HG03432 (cell line): ENCODE measurements around the gene FNDC7.
A peak's percentile ranks its signal among the peaks of the same experiment; 100 is the strongest.
"Not testable (repeated sequence)": the region's sequence is repeated elsewhere in the genome, so short reads cannot be mapped to it uniquely, and the experiment has no call there.

ENCODE experiments used
- ATAC-seq: cut with Tn5 transposase; IDR thresholded peaks from one replicate; pipeline ENCODE4 v1.9.1; 2021; ENCODE audit warnings: mild to moderate bottlenecking, moderate library complexity; ENCODE audit not compliant: unreplicated experiment

Gene FNDC7

DNA sequence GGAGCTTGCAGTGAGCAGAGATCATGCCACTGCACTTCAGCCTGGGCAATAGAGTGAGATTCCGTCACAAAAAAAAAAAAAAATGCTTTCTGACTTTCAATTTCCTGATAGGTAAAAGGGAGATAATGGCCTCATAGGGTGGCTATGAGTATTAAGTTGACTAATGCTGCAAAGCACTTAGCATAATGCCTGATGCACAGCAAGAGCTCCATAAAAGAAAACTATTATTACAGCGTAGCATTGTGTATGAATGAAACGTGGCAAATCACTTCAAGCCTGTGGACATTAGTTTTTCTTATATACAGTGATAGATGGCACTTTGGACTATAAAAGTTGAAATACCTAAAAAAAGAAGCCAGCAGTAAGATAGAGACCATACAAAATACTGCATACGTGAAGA is 16.8 kb downstream of the FNDC7 start:
- no peak for ATAC-seq

DNA sequence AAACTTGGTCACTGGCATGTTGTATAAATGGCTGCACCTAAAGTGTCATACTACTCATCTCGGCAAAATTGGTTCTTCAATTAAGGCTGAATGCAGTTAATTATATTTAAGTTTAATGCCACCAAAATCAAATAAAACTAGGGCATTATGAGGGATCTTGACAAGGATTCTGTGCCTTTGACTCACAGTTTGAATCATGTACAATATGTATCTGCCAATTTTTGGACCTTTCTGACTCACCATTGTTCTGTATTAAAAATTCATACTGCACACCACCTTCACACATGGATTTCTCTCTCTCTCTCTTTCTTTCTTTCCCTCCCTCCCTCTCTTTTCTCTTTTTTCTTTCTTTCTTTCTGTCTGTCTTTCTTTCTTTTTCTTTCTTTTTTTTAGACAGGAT is 19.7 kb downstream of the FNDC7 start:
- no peak for ATAC-seq

DNA sequence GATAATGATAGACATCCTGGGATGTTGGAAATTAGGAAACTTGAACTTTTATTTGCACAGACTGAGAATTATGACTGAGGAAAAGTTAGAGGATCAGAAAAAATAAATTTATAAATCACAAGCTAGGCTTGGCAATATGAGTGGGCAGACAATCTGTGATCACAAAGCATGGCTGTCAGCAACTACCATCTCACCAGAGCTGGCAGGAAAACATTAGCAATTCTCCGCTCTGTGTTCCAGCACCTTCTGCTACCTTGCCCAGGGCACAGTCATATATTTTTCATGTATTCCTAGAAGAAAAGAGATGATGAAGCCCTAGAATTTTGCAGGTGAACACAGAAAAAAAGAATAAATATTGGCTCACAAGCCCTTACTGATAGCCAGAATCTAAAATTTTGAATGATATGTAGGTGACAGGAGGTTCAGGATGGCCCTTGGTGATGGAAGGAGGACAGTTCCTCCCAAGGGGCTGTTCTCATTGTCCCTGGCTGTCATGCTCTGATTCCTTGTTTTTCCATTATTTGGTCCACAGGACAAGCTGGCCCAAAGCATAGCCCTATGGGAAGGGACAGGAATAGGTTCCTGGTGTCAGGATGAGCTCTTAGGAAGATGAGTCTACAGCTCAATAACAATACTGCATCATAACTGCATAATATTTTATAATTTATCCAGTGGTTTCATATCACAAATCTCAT is 21.6 kb downstream of the FNDC7 start:
- no peak for ATAC-seq

DNA sequence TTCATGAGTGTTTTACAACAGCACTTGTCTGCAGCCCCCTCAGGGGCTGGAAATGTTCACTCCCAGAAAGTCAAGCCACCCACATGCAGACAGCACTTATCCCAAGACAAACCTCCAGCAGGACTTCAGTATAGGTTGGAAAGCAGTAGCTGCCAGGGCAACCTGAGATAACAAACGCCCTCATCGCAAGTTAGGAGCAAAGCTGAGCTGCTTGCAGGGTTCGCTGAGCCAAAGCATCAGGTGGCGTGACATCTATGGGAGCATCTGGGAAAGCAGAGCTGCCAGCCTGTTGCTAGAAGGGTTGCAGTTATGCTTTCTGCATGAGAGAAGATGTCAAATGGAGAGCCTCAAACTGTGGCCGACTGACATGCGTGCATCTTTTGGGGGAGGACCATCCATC is 29.5 kb downstream of the FNDC7 start:
- no peak for ATAC-seq

DNA sequence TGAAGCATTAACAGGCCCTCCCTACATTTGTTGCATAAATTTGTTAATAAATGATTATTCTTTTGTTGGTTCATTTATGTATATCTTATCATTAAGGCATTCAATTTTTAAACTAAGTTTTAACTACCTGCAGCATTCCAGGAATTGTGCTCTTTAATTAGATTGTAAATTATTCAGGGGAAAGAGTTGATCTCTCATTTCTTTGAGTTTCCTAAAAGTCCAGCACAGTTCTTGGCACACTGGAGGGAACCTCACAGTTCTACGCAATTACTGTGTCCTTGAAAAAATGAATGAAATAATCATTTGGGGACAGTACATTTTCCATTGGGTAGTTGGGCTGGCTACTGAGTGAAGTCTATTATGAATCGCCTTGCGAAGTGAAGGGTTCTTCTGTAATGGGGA is 33.3 kb downstream of the FNDC7 start:
- ATAC-seq = no peak

DNA sequence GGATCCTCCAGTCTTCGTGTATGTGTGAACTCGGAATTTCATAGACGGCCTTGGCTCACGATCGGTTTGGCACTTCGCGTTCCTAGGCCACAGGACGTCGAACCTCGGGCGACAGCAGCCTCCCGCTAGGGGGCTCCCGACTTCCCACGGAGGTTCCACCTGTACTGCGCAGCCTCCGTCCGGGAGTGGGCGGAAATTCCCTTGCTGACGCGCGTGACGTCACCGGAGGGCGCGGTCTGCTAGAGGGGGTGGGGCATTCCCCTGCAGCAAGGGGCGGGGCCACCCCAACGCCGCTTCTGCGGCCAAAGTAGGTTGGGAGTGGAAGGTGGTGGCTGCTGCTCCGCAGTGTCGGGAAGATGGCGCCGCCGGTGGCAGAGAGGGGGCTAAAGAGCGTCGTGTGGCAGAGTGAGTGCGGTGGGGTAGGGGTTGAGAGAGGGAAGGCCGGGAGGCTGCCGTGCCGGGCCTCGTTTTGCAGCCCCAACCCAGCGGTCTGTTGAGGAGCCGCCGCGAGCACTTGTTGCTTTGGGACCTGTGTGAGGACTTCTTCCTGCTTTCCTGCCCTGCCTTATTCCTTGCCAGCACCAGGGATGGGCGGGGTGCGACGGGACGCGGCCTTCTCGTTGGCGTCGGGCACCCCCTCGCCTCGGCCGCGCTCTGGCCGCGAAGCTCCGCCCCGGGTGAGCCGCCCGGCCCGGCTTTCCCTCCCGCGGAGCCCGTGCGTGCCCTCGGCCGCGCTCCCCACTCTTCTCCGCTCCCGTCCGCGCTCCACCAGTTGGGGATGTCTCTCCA is 33.9 kb downstream of the FNDC7 start, which contains the start of gene STXBP3:
TSS of gene STXBP3 (plus strand) at position 293 of the 789 bp plus-strand sequence. CDS start at position 357, 64 bp downstream.
- ATAC-seq = peak; percentile 94

DNA sequence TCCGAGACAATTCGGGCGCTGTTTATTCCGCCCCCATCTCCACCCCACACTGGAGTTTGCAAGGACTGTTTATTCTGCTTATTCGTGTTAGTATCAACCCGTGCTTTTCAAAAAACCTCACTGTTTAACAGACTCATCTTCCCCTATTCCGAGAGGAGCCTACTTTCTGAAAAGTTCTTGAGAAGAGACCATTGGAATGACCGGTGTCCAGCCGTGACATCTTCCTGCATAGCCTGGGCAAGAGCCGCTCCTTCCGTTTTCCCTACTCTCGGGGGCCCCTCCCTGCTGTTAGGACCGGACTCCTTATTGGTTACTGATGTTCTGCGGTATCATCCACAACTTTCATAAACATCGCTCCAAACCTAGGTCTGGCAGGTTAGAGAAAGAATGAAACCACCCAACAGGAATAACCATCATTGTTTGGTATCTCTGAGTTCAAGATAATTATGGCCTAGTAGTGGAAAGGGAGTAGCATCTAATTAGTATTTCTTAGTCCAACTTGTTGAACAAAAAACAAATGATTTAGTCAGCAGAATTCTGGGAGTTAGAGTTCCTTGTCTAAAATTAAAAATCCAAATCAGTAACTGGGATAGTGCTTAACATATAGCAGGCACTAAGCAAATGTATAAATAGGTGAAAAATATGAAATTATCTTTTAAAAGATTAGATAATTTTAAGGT is 34.6 kb downstream of the FNDC7 start:
- ATAC-seq = peak; percentile 38

DNA sequence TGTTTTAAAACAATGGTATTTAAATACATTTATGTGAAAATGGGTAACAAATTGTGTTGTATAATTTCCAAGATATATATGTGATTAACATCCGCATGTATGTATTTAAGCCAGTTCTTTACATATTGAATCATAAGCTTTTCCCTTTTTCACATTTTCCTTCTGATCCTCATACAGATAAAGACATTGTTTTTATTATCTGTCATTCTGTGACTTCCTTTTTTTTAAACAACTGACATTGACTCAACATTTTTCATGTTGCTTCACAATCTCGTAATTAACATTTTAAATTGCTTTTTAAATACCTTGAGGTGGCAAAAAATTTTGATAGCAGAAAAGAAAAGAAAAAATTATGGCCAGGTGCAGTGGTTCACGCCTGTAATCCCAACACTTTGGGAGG is 35.2 kb downstream of the FNDC7 start:
- no peak for ATAC-seq

DNA sequence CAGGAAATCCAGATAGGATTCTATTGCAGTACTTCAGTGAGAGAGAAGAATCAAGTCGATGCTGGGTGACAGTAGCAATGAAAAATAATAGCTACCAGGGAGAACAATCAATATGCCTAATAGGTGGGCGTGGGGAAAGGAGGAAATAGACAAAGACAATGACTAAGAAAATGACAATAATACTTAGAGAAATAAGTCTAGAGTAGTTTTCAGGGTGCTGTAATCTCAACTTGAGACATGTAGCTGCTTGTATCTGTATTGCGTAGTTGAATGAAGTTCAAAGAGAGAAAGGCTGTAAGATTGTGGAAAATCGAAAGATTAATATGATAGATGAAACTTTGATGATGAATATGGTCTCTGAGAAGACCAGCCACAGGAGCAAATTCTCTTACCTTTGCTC is 36.4 kb downstream of the FNDC7 start:
- no peak for ATAC-seq

DNA sequence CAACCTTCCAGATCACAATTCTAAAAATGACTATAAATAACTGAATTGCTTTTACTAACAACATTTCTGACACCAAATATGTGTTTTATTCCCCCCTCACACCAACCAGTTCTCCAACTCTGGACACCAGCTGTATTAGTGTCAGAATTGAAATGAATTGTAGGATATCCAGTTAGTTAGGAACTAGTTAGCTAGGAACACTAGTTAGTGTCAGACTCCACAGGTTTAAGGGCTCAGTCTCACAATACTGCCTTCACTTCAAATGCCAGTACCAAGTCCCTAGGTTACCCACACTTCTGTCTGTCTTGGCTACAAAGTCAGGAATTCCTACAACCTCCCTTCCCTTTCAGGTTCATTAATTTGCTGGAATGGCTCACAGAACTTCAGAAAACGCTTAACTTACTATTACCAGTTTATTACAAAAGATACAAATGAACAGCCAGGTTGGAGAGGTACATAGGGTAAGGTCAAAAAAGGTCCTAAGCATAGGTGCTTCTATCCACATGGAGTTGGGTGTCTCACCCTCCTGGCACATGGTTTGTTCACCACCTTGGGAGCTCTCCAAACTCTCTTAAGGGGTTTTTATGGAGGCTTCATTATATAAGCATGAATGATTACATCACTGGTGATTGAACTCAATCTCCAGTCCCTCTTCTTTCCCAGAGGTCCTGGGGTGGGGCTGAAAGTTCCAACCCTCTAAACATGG is 37.9 kb downstream of the FNDC7 start:
- no peak for ATAC-seq

DNA sequence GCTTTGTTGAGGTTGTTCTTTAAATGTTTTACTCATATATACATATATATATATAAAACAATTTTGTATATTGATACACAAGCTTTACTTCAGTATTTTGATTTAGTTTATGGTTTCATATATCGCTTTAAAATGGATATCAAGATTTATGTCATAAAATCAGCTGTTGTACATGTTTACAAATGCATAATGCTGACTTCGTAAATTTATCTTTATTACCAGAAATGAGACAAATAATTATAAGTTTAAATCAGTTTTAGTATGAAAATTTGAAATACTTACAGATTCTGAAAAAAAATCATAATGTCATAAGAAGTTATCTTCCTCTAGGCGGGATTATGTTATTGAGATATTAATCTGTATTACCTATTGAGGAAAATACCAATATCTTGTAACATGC is 40.7 kb downstream of the FNDC7 start:
- no peak for ATAC-seq

DNA sequence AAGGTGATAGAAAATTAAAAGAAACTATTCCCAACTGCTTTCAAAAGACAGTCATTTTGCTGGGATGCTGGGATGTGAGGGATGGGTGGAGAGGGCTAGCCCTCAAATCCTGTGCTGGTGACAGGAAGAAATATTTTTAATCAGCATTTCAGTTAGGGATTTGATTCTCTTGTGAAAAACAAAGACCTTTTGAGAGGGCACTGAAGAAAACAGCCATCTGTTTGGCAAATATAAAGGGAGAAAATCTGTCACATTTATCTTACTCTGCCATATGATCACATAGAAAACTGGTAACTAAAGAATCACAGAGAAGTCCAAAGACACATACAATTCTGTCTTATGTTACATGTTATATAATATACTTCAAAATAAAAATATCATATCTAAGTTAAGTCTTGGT is 46.1 kb downstream of the FNDC7 start:
- no peak for ATAC-seq

DNA sequence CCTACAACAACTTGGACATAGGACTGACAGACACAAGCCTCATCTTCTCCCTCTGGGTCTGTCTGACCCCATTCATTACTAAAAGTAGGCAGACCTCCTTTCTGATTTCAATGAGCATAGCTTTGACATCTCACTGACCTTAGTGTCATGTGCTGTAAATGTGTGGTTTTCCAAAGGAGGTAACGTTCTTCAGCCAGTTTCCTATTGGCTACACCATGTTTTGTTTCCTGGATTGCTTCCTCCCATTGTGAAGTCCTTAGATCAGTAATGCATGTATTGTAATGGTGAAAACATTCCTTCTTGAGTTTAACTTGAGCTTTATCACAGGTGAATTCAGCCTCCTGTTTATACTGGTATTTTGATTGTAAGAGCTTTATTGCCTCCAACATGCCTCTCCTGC is 54.4 kb downstream of the FNDC7 start:
- ATAC-seq = no peak

DNA sequence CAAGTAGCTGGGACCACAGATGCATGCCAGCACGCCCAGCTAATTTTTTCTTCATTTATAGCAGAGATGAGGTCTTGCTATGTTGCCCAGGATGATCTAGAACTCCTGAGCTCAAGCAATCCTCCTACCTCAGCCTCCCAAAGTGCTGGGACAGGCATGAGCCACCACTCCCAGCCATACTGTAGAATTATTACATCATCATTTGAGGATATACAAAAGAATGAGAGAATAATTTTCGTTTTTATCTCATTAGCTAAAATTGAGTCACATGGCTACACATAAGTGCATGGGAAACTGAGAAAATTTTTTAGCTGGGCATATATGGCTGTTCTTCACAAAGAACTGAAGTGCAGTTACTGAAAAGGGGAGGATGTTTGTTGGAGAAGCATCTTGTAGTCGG is 55.0 kb downstream of the FNDC7 start:
- no peak for ATAC-seq

DNA sequence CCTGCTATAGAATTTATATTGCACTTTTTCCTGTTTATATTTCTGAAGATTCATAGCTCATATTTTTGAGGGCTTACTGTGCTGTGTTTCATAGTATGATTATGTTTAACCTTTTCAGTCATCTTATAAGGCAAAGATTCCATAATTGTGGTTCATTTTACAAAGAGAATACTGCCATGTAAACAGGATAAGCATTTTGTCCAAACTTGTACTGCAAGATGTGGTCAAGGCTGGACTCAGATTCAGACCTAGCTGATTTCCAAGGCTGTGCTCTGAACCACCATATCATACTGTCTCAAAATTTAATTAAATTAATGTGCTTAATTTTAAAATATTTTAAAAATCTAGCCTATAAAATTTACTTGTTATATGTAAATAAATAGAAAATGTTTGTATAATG is 65.1 kb downstream of the FNDC7 start:
- no peak for ATAC-seq

DNA sequence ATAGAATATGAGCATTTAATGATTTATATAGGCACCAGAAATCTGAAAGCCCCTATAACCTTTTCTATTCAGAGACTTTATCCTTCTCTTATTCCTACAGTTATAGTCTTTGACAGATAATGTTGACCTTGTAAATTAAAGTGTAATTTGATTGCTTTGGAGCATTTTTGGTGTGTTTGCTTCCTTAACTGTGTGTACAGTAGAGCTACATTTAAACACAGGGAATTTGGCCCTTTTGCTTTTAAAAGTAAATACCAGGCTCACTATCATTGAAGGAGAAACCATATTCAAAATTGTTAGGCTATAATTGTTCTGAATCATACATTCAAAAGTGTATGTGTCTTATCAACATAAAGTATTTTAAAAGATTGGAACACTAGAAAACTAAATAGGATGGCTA is 66.7 kb downstream of the FNDC7 start:
- no peak for ATAC-seq

DNA sequence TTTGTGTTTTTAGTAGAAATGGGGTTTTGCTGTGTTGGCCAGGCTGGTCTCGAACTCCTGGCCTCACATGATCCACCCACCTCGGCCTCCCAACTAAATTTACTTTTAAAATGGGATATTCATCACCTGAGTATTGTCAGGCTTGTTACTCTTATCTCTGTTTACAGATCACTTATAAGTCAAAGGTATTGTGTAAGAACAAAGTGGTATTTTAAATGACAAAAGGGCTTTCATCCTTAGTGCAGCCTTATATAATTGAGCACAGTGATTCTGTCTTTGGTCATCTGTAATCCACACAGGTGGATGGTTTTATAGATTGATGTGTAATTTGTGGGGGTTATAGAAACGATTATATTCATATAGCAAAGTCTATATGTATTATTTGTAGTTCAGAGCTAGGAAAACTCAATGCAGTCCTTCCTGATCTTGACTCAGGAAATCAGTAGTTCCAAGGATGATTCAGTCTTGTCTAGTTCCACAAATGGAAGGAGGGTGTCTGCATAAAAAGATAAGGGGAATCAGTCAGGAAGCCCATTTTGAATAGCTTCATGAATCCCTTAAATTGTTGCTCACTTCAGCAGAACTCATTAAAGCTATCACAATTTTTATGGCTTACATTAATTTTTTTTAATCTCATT is 68.3 kb downstream of the FNDC7 start:
- ATAC-seq = no peak

DNA sequence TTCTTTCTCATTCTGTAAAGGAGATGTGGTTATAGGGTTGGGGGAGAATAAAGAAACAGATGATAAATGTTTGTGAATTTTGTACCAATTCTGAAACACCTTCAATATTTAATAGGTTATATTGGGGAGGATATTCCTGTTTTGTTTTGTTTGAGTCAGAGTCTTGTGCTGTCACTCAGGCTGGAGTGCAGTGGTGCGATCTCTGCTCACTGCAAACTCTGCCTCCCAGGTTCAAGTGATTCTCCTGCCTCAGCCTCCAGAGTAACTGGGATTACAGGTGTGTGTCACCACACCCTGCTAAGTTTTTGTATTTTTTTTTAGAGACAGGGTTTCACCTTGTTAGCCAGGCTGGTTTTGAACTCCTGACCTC is 68.9 kb downstream of the FNDC7 start:
- not testable (repeated sequence) for ATAC-seq

DNA sequence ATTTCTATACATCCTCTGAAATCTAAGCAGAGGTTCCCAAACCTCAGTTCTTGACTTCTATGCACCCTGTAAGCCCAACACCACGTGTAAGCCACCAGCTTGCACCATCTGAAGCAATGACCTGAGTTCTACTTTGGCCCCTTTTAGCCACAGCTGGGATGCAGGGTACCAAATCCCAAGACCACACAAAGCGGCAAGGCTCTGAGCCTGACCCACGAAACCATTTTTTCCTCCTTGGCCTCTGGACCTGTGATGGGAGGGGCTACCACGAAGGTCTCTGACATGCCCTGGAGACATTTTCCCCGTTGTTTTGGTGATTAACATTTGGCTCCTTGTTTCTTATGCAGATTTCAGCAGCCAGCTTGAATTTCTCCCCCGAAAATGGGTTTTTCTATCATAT is 72.6 kb downstream of the FNDC7 start:
- no peak for ATAC-seq

DNA sequence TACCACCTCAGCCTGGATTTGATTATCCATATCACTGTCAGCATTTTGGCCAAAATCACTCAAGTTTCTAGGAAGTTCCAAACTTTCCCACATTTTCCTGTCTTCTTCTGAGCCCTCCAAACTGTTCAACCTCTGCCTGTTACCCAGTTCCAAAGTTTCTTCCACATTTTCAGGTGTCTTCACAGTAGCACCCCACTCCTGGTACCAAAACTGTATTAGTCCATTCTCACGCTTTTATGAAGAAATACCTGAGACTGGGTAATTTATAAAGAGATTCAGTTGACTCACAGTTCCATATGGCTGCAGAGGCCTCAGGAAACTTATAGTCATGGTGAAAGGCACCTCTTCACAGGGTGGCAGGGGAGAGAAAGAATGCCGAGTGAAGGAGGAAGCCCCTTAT is 73.2 kb downstream of the FNDC7 start:
- no peak for ATAC-seq

DNA sequence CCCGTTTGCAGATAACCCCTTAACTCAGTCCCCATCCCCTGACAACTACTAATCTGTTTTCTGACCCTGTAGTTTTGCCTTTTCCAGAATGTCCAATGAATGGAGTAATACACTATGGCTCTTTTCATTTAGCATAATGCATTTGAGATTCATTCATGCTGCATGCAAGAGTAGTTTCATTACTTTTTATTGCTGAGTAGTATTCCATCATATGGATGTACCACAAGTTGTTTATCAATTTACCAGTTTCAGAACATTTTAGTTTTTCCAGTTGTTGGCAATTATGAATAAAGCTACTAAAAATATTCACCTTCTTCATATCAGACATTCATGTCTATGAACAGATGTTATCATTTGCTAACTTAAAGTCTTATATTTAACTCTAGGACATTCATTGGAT is 79.1 kb downstream of the FNDC7 start:
- ATAC-seq = no peak
